ENCODE results near the gene SYCP3.

SYCP3 gene

DNA sequence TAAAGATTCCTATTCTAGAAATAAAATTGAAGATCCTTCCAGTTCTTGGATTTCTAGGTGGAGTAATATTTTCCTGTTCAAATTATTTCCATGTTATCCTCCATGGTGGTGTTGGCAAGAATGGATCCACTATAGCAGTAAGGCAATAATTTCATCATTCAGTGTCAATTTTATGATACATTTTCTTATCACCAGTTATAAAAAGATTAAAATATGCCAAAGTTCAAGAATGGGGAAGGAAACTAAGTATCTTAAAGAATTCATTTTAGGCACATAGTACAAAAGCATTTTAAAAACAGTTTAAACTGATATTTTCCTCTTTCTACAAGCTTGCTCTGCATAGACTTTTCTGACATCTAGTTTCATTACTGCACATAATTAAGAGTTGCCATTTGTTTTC lies 19.1 kb downstream of the SYCP3 start:
- no peak for DNase-seq (ENCODE audit: low read depth, low spot score)
- H3K27ac ChIP-seq (ENCODE audit: low read length) = no peak overlapping the region
- H3K4me1 ChIP-seq (ENCODE audit: control insufficient read depth, insufficient read depth, low read length) = no peaks in the 10 kb centered on the region
- no peak overlapping the region for H3K4me3 ChIP-seq (ENCODE audit: low read length)
- H3K36me3 ChIP-seq (ENCODE audit: control insufficient read depth, insufficient read depth, low read length) = no peaks in the 10 kb centered on the region
- no peaks in the 10 kb centered on the region for H3K9me3 ChIP-seq (ENCODE audit: control insufficient read depth, insufficient read depth, low read length)
- no peaks in the 10 kb centered on the region for H3K27me3 ChIP-seq (ENCODE audit: control insufficient read depth, insufficient read depth, low read length)

DNA sequence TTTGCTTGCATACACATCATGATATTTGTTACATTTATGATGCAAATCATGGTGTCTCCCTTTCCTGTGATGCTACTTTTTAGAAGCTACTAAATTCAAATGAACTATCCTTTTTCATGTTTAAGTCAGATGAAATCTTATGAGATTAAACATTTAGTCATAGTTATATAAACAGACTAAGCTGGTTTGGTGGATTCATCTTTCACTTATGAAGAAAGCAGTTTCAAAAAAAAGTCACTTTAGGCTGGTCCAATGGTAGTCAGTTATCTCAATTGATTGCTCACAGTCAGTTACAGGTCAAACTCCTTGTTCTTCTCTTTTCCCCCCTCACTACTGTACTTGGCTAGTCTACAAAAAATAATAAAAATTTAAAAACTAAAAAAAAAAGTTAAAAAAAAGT lies 19.7 kb downstream of the SYCP3 start:
- Histone ChIP-seq H3K4me1 (ENCODE audit: control insufficient read depth, insufficient read depth, low read length) (no peaks in the 10 kb centered on the region), H3K27ac (ENCODE audit: low read length) (no peak overlapping the region), H3K36me3 (ENCODE audit: control insufficient read depth, insufficient read depth, low read length) (no peaks in the 10 kb centered on the region), H3K4me3 (ENCODE audit: low read length) (no peak overlapping the region), H3K27me3 (ENCODE audit: control insufficient read depth, insufficient read depth, low read length) (no peaks in the 10 kb centered on the region), H3K9me3 (ENCODE audit: control insufficient read depth, insufficient read depth, low read length) (no peaks in the 10 kb centered on the region)
- no peak for DNase-seq (ENCODE audit: low read depth, low spot score)

DNA sequence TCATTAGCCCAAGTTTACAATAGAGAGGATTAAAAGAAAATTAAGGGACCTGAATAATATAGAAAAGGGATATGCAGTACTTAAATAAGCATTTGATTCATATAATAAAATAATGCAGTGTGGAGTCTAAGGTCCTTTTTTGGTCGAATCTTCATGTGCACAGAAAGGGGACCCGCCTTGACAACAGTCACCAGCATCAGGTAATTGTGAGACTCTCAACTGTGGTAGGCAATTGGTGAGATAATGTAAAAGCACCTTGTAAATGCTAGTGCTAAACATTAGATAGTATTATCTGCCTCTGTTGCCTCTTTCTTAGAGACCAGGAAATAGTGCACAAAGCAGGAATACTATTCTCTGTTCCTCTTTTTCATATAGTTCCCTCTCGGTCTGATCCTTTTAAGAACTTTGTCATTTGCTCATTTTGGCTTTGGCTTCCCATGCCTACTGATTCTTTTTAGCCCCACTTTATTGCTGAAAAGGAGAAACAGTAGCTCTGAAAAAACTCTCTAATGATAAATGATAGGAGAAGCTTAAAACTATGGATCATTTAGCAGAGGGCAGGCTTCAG lies 24.3 kb downstream of the SYCP3 start:
- no CpG with 5 or more reads among the region's 3 CpGs for WGBS (ENCODE audit: insufficient coverage, insufficient read length)
- Histone ChIP-seq H3K27ac (ENCODE audit: low read length) (no peak overlapping the region), H3K4me3 (ENCODE audit: low read length) (no peak overlapping the region), H3K4me1 (ENCODE audit: control insufficient read depth, insufficient read depth, low read length) (no peaks in the 10 kb centered on the region), H3K27me3 (ENCODE audit: control insufficient read depth, insufficient read depth, low read length) (no peaks in the 10 kb centered on the region), H3K9me3 (ENCODE audit: control insufficient read depth, insufficient read depth, low read length) (no peaks in the 10 kb centered on the region), H3K36me3 (ENCODE audit: control insufficient read depth, insufficient read depth, low read length) (no peaks in the 10 kb centered on the region)
- DNase-seq (ENCODE audit: low read depth, low spot score) = no peak

DNA sequence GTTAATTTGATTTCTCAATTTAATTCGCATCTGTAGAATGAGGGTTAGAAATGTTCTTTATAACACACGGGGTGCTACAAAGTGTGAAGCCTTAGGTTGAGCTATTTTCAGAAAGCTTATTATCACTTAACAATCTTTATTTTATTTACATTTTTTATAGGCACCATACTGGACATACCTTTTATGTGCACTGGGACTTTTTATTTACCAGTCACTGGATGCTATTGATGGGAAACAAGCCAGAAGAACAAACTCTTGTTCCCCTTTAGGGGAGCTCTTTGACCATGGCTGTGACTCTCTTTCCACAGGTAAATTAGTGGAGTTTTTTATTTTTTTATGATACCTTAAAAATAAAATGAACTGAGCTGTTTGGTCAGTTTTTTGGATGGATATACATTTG lies 25.3 kb downstream of the SYCP3 start:
- WGBS (ENCODE audit: insufficient coverage, insufficient read length) = no CpG with 5 or more reads among the region's 2 CpGs
- no peak overlapping the region for H3K4me3 ChIP-seq (ENCODE audit: low read length)

DNA sequence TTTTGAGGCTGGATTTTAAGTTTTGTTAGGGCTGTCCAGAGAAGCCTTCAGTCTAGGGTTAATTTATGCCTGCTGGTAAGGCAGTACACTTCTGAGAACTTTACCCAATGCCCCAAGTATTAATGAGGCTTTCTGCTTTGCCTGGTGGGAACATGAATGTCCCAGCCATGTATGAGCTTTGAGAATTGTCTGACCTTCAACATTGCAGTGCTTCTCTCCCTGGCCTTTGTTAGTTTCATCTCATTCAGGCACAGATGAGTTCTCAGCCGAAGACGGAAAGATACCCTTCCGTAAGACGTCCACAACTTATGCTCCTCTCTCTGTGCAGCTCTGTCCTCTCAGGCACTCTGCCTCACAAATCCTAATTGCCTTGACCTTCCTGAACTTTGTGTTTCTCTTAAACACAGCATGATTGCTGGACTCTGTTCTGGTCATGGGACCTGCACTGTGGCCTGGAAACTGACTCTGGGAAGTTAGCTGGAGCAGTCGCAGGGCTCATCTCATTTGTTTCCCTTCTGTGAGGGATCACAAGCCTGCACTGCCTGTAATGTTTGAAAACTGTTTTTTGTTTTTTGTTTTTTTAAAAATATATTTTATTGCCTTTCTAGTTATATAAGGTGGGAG lies 26.1 kb downstream of the SYCP3 start:
- Histone ChIP-seq H3K27me3 (ENCODE audit: control insufficient read depth, insufficient read depth, low read length) (no peaks in the 10 kb centered on the region), H3K27ac (ENCODE audit: low read length) (no peak overlapping the region), H3K36me3 (ENCODE audit: control insufficient read depth, insufficient read depth, low read length) (no peaks in the 10 kb centered on the region), H3K4me1 (ENCODE audit: control insufficient read depth, insufficient read depth, low read length) (no peaks in the 10 kb centered on the region), H3K9me3 (ENCODE audit: control insufficient read depth, insufficient read depth, low read length) (no peaks in the 10 kb centered on the region), H3K4me3 (ENCODE audit: low read length) (no peak overlapping the region)
- WGBS (ENCODE audit: insufficient coverage, insufficient read length) = no CpG with 5 or more reads among the region's 5 CpGs
- DNase-seq (ENCODE audit: low read depth, low spot score) = no peak

More for the DNA sequence above, 25.3 kb downstream of the SYCP3 start:
- Histone ChIP-seq H3K27me3 (ENCODE audit: control insufficient read depth, insufficient read depth, low read length) (no peaks in the 10 kb centered on the region), H3K4me1 (ENCODE audit: control insufficient read depth, insufficient read depth, low read length) (no peaks in the 10 kb centered on the region), H3K27ac (ENCODE audit: low read length) (no peak overlapping the region), H3K9me3 (ENCODE audit: control insufficient read depth, insufficient read depth, low read length) (no peaks in the 10 kb centered on the region), H3K36me3 (ENCODE audit: control insufficient read depth, insufficient read depth, low read length) (no peaks in the 10 kb centered on the region)
- DNase-seq (ENCODE audit: low read depth, low spot score) = no peak

DNA sequence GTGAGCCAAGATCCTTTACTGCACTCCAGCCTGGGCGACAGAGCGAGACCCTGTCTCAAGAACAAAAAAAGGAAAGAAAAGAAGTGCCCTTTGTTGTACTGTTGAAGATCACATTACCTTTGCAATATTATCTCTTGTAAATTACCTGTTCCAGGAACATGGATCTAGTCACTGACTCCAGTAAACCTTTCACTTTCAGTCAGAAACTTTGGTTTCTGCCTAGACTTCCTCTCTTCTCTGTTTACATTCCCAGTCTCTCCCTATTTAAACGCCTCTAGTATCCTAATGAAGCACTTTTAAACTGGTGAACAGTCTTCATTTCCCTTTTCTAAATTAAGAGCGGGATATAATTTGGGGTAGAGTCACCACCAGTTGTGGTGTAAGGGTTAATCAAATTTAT lies 29.0 kb downstream of the SYCP3 start:
- no CpG with 5 or more reads among the region's 4 CpGs for WGBS (ENCODE audit: insufficient coverage, insufficient read length)
- Histone ChIP-seq H3K4me3 (ENCODE audit: low read length) (no peak overlapping the region), H3K27ac (ENCODE audit: low read length) (no peak overlapping the region), H3K36me3 (ENCODE audit: control insufficient read depth, insufficient read depth, low read length) (no peaks in the 10 kb centered on the region), H3K9me3 (ENCODE audit: control insufficient read depth, insufficient read depth, low read length) (no peaks in the 10 kb centered on the region), H3K4me1 (ENCODE audit: control insufficient read depth, insufficient read depth, low read length) (no peaks in the 10 kb centered on the region), H3K27me3 (ENCODE audit: control insufficient read depth, insufficient read depth, low read length) (no peaks in the 10 kb centered on the region)
- DNase-seq (ENCODE audit: low read depth, low spot score) = no peak

DNA sequence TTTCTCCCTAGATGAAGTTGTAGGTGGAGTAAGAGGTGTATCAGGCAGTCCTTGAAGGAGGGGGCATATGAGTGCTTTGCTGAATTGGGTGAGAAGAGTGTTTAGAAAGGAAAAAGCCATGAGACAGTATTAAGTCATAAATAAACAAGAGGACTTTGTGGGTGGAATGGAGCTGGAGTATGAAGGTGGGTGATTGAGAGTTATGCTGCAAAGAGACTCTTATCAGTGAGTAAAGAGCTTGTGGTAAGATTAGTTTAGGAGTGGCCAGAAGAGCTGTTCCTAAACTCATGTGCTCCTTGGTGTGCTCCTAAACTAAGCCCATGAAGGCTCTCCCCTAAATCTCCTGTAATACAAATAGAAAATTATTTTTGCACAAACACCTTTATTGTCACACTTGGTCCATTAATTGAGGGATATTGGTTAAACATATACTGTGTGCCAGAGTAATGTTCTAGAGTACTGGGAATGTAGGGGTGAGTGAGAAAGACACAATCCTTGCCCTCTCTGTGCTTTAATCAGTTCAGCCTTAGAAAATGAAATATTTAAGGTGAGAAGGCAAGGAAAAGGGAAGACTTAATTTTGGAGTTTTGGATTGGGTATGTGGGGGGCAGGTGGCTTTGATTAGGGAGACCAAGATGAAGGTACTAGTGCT lies 32.0 kb downstream of the SYCP3 start:
- H3K4me3 ChIP-seq (ENCODE audit: low read length) = no peak overlapping the region
- no peak overlapping the region for H3K27ac ChIP-seq (ENCODE audit: low read length)
- no peaks in the 10 kb centered on the region for H3K27me3 ChIP-seq (ENCODE audit: control insufficient read depth, insufficient read depth, low read length)
- H3K36me3 ChIP-seq (ENCODE audit: control insufficient read depth, insufficient read depth, low read length) = no peaks in the 10 kb centered on the region
- DNase-seq (ENCODE audit: low read depth, low spot score) = no peak
- H3K9me3 ChIP-seq (ENCODE audit: control insufficient read depth, insufficient read depth, low read length) = no peaks in the 10 kb centered on the region
- H3K4me1 ChIP-seq (ENCODE audit: control insufficient read depth, insufficient read depth, low read length) = peaks cover 2% of the 10 kb centered on the region; the same call in 1 of the 2 replicates

DNA sequence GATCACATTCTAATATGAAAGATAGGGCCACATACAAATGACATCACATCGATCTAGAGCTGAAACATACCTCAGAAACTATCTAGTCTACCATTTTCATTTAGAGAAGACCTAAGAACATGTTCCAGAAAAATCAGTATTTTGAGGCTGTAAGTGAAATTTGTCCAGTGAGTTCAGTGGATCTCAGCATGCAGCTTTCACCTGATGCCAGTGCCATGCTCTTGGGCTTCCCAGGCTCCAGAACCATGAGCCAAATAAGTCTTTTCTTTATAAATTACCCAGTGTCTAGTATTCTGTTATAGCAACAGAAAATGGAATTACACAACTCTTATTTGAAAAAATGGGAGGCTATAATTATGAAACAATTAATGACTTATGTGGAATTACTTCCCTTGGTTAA lies 32.9 kb downstream of the SYCP3 start:
- Histone ChIP-seq H3K27ac (ENCODE audit: low read length) (no peak overlapping the region), H3K9me3 (ENCODE audit: control insufficient read depth, insufficient read depth, low read length) (no peaks in the 10 kb centered on the region), H3K36me3 (ENCODE audit: control insufficient read depth, insufficient read depth, low read length) (no peaks in the 10 kb centered on the region), H3K4me3 (ENCODE audit: low read length) (no peak overlapping the region), H3K27me3 (ENCODE audit: control insufficient read depth, insufficient read depth, low read length) (no peaks in the 10 kb centered on the region), H3K4me1 (ENCODE audit: control insufficient read depth, insufficient read depth, low read length) (peaks cover 2% of the 10 kb centered on the region; the same call in 1 of the 2 replicates)
- no peak for DNase-seq (ENCODE audit: low read depth, low spot score)
- no CpG with 5 or more reads among the region's 1 CpG for WGBS (ENCODE audit: insufficient coverage, insufficient read length)

DNA sequence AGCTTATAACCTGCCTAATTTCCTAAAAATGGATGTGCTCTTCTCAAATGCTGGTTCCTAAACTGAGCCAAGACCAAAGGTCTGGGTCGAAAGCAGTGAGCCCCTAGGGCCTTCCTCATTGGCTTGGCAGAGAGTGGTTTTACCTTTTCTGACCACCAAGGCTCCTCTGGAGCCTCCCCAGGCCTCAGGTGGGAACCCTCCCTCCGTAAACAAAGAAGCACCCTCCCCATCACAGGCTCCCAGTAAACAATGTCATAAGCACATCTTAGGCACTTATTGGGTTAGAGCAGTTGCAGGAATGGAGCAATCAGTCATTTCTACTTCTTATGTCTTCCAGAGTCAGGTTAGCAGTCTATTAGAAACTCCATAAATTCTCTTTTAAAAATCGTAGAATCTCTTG lies 35.8 kb downstream of the SYCP3 start:
- Histone ChIP-seq H3K9me3 (ENCODE audit: control insufficient read depth, insufficient read depth, low read length) (no peaks in the 10 kb centered on the region), H3K4me3 (ENCODE audit: low read length) (no peak overlapping the region), H3K36me3 (ENCODE audit: control insufficient read depth, insufficient read depth, low read length) (no peaks in the 10 kb centered on the region), H3K4me1 (ENCODE audit: control insufficient read depth, insufficient read depth, low read length) (peaks cover 2% of the 10 kb centered on the region; the same call in 1 of the 2 replicates), H3K27me3 (ENCODE audit: control insufficient read depth, insufficient read depth, low read length) (no peaks in the 10 kb centered on the region), H3K27ac (ENCODE audit: low read length) (no peak overlapping the region)
- DNase-seq (ENCODE audit: low read depth, low spot score) = no peak
- no CpG with 5 or more reads among the region's 3 CpGs for WGBS (ENCODE audit: insufficient coverage, insufficient read length)

DNA sequence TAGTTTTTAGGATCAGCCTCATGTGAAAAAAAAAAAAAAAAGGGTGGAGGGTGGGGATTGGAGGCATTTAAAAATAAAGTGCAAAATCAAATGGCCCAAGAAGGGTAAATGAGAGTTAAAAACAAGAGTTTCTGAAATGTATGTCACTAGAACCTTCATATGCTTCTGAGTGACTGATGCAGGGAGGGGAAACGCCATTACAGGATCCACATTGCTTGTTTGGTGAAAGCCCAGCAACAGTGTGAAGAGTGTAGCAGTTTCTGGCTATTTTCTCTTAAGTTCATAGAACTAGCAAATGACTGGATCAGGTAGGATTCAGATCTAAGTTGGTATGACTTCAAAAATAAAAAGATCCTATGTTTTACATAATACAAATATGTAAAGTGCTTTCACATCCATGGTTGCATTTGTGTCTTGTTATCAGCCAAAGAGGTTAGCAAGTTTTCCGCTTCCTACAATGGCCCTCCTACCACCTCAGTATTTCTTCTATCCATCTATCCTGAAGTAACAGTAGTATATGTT lies 38.9 kb downstream of the SYCP3 start:
- H3K36me3 ChIP-seq (ENCODE audit: control insufficient read depth, insufficient read depth, low read length) = no peaks in the 10 kb centered on the region; the same call in 1 of the 2 replicates
- DNase-seq (ENCODE audit: low read depth, low spot score) = no peak
- no peak overlapping the region for H3K4me3 ChIP-seq (ENCODE audit: low read length)
- H3K4me1 ChIP-seq (ENCODE audit: control insufficient read depth, insufficient read depth, low read length) = peaks cover 4% of the 10 kb centered on the region; the same call in 1 of the 2 replicates
- H3K27me3 ChIP-seq (ENCODE audit: control insufficient read depth, insufficient read depth, low read length) = peaks cover 3% of the 10 kb centered on the region; the same call in 1 of the 2 replicates
- H3K27ac ChIP-seq (ENCODE audit: low read length) = no peak overlapping the region
- WGBS (ENCODE audit: insufficient coverage, insufficient read length) = no CpG with 5 or more reads among the region's 2 CpGs
- H3K9me3 ChIP-seq (ENCODE audit: control insufficient read depth, insufficient read depth, low read length) = no peaks in the 10 kb centered on the region
